ENCODE results near the gene ETV6. TPM values are rescaled to one million over a fixed set of nuclear protein-coding genes. Genes with fewer than 3 reads are reported as not detected.

The ETV6 gene
- total RNA-seq, 1 experiment from 2014 or later, result 14.1 TPM

GRCh38 chr12:11776316-11776715, 126.8 kb downstream of the ETV6 start:
- no TSS peak for BruUV-seq (replicated peaks)
- TF ChIP-seq, protein P1, sequence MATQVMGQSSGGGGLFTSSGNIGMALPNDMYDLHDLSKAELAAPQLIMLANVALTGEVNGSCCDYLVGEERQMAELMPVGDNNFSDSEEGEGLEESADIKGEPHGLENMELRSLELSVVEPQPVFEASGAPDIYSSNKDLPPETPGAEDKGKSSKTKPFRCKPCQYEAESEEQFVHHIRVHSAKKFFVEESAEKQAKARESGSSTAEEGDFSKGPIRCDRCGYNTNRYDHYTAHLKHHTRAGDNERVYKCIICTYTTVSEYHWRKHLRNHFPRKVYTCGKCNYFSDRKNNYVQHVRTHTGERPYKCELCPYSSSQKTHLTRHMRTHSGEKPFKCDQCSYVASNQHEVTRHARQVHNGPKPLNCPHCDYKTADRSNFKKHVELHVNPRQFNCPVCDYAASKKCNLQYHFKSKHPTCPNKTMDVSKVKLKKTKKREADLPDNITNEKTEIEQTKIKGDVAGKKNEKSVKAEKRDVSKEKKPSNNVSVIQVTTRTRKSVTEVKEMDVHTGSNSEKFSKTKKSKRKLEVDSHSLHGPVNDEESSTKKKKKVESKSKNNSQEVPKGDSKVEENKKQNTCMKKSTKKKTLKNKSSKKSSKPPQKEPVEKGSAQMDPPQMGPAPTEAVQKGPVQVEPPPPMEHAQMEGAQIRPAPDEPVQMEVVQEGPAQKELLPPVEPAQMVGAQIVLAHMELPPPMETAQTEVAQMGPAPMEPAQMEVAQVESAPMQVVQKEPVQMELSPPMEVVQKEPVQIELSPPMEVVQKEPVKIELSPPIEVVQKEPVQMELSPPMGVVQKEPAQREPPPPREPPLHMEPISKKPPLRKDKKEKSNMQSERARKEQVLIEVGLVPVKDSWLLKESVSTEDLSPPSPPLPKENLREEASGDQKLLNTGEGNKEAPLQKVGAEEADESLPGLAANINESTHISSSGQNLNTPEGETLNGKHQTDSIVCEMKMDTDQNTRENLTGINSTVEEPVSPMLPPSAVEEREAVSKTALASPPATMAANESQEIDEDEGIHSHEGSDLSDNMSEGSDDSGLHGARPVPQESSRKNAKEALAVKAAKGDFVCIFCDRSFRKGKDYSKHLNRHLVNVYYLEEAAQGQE (IDR thresholded peaks at IDR 0.05; ENCODE audit: low read depth), result no peak
- TF ChIP-seq, protein P2, sequence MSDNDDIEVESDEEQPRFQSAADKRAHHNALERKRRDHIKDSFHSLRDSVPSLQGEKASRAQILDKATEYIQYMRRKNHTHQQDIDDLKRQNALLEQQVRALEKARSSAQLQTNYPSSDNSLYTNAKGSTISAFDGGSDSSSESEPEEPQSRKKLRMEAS (IDR thresholded peaks at IDR 0.05), result no peak
- TF ChIP-seq ZFX (IDR thresholded peaks at IDR 0.05), result no peak
- no peak for TF ChIP-seq FOSL1 (IDR thresholded peaks at IDR 0.05; ENCODE audit: low read depth)
- no peak for TF ChIP-seq ELF1 (IDR thresholded peaks at IDR 0.05; ENCODE audit: borderline replicate concordance, low read depth)
- no peak for TF ChIP-seq EZH2 (IDR thresholded peaks at IDR 0.05)
- TF ChIP-seq SRF (IDR thresholded peaks at IDR 0.05; ENCODE audit: low read depth), result no peak
- no peak for TF ChIP-seq RAD21 (IDR thresholded peaks at IDR 0.05; ENCODE audit: low read depth)
- no peak for TF ChIP-seq YY1 (IDR thresholded peaks at IDR 0.05; ENCODE audit: extremely low read depth, insufficient replicate concordance, low read depth, low read length)
- TF ChIP-seq, protein P3, sequence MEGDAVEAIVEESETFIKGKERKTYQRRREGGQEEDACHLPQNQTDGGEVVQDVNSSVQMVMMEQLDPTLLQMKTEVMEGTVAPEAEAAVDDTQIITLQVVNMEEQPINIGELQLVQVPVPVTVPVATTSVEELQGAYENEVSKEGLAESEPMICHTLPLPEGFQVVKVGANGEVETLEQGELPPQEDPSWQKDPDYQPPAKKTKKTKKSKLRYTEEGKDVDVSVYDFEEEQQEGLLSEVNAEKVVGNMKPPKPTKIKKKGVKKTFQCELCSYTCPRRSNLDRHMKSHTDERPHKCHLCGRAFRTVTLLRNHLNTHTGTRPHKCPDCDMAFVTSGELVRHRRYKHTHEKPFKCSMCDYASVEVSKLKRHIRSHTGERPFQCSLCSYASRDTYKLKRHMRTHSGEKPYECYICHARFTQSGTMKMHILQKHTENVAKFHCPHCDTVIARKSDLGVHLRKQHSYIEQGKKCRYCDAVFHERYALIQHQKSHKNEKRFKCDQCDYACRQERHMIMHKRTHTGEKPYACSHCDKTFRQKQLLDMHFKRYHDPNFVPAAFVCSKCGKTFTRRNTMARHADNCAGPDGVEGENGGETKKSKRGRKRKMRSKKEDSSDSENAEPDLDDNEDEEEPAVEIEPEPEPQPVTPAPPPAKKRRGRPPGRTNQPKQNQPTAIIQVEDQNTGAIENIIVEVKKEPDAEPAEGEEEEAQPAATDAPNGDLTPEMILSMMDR (IDR thresholded peaks at IDR 0.05 in 2 of 3, conservative IDR thresholded peaks at IDR 0.05 in 1 of 3; ENCODE audit: borderline replicate concordance in 1 of 3, insufficient read depth in 1 of 3, low read depth in 2 of 3, low read length in 2 of 3), result no peak
- no peak for TF ChIP-seq TCF7L2 (IDR thresholded peaks at IDR 0.05; ENCODE audit: borderline replicate concordance, extremely low read depth, insufficient read depth, insufficient read length)
- TF ChIP-seq CBX3 (IDR thresholded peaks at IDR 0.05; ENCODE audit: low read depth), result no peak
- H4K20me1 ChIP-seq (ENCODE audit: insufficient read depth), result no peaks in the 10 kb centered on the region
- H3K79me2 ChIP-seq (ENCODE audit: insufficient read depth, low read length), result no peaks in the 10 kb centered on the region
- no peak overlapping the region for H3K9ac ChIP-seq (ENCODE audit: low read length)
- H3K9me2 ChIP-seq (ENCODE audit: insufficient read depth), result no peaks in the 10 kb centered on the region
- H3K9me3 ChIP-seq (ENCODE audit: control insufficient read depth in 1 of 2, insufficient read depth in 1 of 2, low read depth in 1 of 2, low read length in 2 of 2), result no peaks in the 10 kb centered on the region
- H3K4me3 ChIP-seq (replicated peaks in 1 of 2; ENCODE audit: low read depth in 1 of 2, low read length in 2 of 2), result no peak overlapping the region
- H3K4me1 ChIP-seq (ENCODE audit: control insufficient read depth in 1 of 2, insufficient read depth in 2 of 2, low read length in 2 of 2), result no peaks in the 10 kb centered on the region
- H3K27ac ChIP-seq (ENCODE audit: low read depth, low read length), result no peak overlapping the region
- intact Hi-C loops (cut with micrococcal nuclease), result no loop called here
- H3K27me3 ChIP-seq (ENCODE audit: insufficient read depth, low read length), result no peaks in the 10 kb centered on the region; the same call in 1 of the 2 replicates
- ATAC-seq (no peak), DNase-seq (ENCODE audit: low read depth, low spot score) (no peak)
- H3K4me2 ChIP-seq (ENCODE audit: low read length), result no peak overlapping the region
- H3K36me3 ChIP-seq (ENCODE audit: control insufficient read depth in 1 of 2, insufficient read depth in 2 of 2, low read length in 2 of 2), result no peaks in the 10 kb centered on the region
- H2AFZ ChIP-seq (ENCODE audit: low read depth, low read length, poor library complexity, severe bottlenecking), result no peak overlapping the region
- RAD21 ChIA-PET (ENCODE audit: low non-redundant PET in 1 of 2, low total read pairs in 2 of 2, uncharacterized antibody in 2 of 2, unreplicated experiment in 2 of 2), result interaction anchor here in 1 of 2 experiments (0.7 kb wide), 1 partner anchor 159 kb away, joined by 3 read pairs; no protein-coding TSS in a partner anchor
- POLR2A ChIA-PET, result no interaction called here
- CTCF ChIA-PET, result no interaction called here
